Hepatocyte (in vitro differentiated cells): ENCODE results near the gene ANGPT4.

ENCODE experiments used
- CTCF ChIP-seq: fragments of 200-600 bp; sonication (generic); IDR thresholded peaks from 2 replicates; pipeline ENCODE4 v1.5.1; 2016; ENCODE audit warnings: antibody characterized with exemption, mild to moderate bottlenecking; ENCODE audit not compliant: poor library complexity
- EZH2 ChIP-seq: fragments of 200-600 bp; sonication (generic); IDR thresholded peaks from 2 replicates; pipeline ENCODE4 v1.6.1; 2016; ENCODE audit warnings: antibody characterized with exemption, mild to moderate bottlenecking, borderline replicate concordance
- EZH2phosphoT487 ChIP-seq: fragments of 200-600 bp; sonication (generic); IDR thresholded peaks from one replicate; pipeline ENCODE4 v1.6.1; 2018; ENCODE audit warnings: antibody characterized with exemption, mild to moderate bottlenecking, low read depth, moderate library complexity; ENCODE audit not compliant: unreplicated experiment, severe bottlenecking

DNA sequence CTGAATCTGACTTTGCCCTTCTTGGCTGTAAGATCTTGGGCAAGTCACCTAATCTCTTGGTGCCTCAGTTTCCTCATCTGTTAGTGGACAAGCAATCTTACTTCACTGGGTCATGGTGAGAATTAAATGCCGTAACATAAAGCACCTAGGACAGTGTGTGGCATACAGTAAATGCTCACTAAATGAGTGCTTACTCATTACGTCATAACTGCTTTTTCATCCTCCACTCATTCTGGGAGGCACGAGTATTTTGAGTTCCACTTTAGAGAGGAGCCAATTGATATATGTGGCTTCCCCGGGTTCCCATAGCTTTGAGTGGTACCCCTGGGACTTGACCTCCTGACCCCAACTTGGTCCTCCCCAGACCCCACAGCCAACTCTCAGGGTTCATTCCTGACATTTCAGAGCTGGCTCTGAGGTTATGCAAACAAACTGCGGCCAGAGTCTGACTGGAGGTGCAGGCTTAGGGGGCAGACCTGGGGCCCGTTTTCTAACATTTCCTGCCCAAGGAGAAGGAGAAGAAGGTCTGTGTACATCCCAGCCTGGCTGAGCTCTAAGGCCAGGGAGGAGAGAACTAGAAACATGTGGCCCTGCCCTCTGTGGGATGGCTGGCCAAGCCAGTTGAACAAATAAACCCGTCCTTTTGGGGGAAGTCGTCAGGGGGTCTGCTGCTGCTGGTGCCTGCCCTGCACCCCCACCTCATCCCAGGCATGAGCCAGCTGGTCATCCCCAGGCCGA, 5.8 kb downstream of the ANGPT4 start:
- TF ChIP-seq CTCF: no peak
- no peak for TF ChIP-seq EZH2
- no peak for TF ChIP-seq EZH2phosphoT487
